Measurements from ENCODE around the gene ASTN2. TPM values are rescaled to one million over a fixed set of nuclear protein-coding genes. Genes with fewer than 3 reads are reported as not detected.

Gene ASTN2
- total and polyA plus RNA-seq, 9 of the 15 experiments (the other 6 are each of a cell fraction or from before 2014, with no cell fraction given) = 0.56 to 3.5 (median 1.9) TPM

GRCh38 chr9:117395151-117395650 is 19.7 kb downstream of the ASTN2 start:
- in situ Hi-C loops (cut with MboI) (no loop called here), intact Hi-C loops (cut with micrococcal nuclease) (no loop called here)
- no peak overlapping the region for H3K4me2 ChIP-seq (ENCODE audit: insufficient read depth, low read length)
- H3K9me3 ChIP-seq (replicated peaks; ENCODE audit: control insufficient read depth, insufficient read depth, low read depth, low read length) = no peaks in the 10 kb centered on the region
- ChIA-PET POLR2A (no interaction called here), CTCF (ENCODE audit: low intra/inter-chr PET ratio) (no interaction called here)
- H3K4me1 ChIP-seq (replicated peaks in 1 of 2; ENCODE audit: control insufficient read depth in 2 of 2, insufficient read depth in 2 of 2, low read length in 2 of 2) = no peaks in the 10 kb centered on the region
- no peak overlapping the region for H3K27ac ChIP-seq (ENCODE audit: extremely low read depth, low read depth, low read length)
- H3K9me1 ChIP-seq (ENCODE audit: control insufficient read depth, insufficient read depth, low read length) = no peaks in the 10 kb centered on the region
- DNase-seq (ENCODE audit: extremely low read depth in 1 of 4, low spot score in 3 of 4) (no peak), FAIRE-seq (no peak), ATAC-seq (no peak)
- BruUV-seq (replicated peaks) = no TSS peak
- no peak for TF ChIP-seq FOXK1 (CRISPR knock-in tag; IDR thresholded peaks at IDR 0.05; ENCODE audit: borderline replicate concordance)
- TF ChIP-seq NFRKB (IDR thresholded peaks at IDR 0.05; ENCODE audit: low read depth) = no peak
- no peak for TF ChIP-seq HSF4 (CRISPR knock-in tag; IDR thresholded peaks at IDR 0.05; ENCODE audit: borderline replicate concordance)
- no peak for TF ChIP-seq SNRNP70 (optimal IDR thresholded peaks at IDR 0.05; ENCODE audit: low read depth, low read length)
- TF ChIP-seq GTF2E2 (tag; IDR thresholded peaks at IDR 0.05) = no peak
- TF ChIP-seq TOE1 (IDR thresholded peaks at IDR 0.05; ENCODE audit: borderline replicate concordance) = no peak
- TF ChIP-seq TOE1 (CRISPR knock-in tag; IDR thresholded peaks at IDR 0.05; ENCODE audit: borderline replicate concordance, low read depth) = no peak
- no peak for TF ChIP-seq CREBBP (IDR thresholded peaks at IDR 0.05; ENCODE audit: low read depth, low read length)
- TF ChIP-seq FOXO4 (CRISPR knock-in tag; IDR thresholded peaks at IDR 0.05) = no peak
- no peak for TF ChIP-seq THAP12 (CRISPR knock-in tag; IDR thresholded peaks at IDR 0.05)
- no peak for TF ChIP-seq NUFIP1 (IDR thresholded peaks at IDR 0.05; ENCODE audit: partially characterized antibody)
- no peak for TF ChIP-seq ELK1 (CRISPR knock-in tag; IDR thresholded peaks at IDR 0.05)
- no peak for TF ChIP-seq SUPT5H (IDR thresholded peaks at IDR 0.05)
- TF ChIP-seq NR2F6 (CRISPR knock-in tag; IDR thresholded peaks at IDR 0.05) = no peak
- TF ChIP-seq HNRNPH1 (optimal IDR thresholded peaks at IDR 0.05; ENCODE audit: low read depth, low read length) = no peak
- TF ChIP-seq CSDE1 (IDR thresholded peaks at IDR 0.05) = no peak
- TF ChIP-seq NCOA2 (IDR thresholded peaks at IDR 0.05; ENCODE audit: partially characterized antibody in 2 of 2) = no peak
- TF ChIP-seq POLR3A (IDR thresholded peaks at IDR 0.05; ENCODE audit: borderline replicate concordance, extremely low read depth, insufficient read depth, insufficient read length) = no peak
- TF ChIP-seq PRPF4 (IDR thresholded peaks at IDR 0.05; ENCODE audit: insufficient read depth, low read depth, low read length, poor library complexity, severe bottlenecking) = no peak
- H3K9ac ChIP-seq (ENCODE audit: insufficient read depth in 1 of 2, low read depth in 2 of 2, low read length in 2 of 2) = no peak overlapping the region
- no peak overlapping the region for H2AFZ ChIP-seq (ENCODE audit: low read depth, low read length)
- no peaks in the 10 kb centered on the region for H3K79me2 ChIP-seq (ENCODE audit: control insufficient read depth, insufficient read depth, low read length)
- H4K20me1 ChIP-seq (replicated peaks; ENCODE audit: control insufficient read depth, insufficient read depth, low read length) = no peaks in the 10 kb centered on the region
- no peaks in the 10 kb centered on the region for H3K36me3 ChIP-seq (ENCODE audit: control insufficient read depth, insufficient read depth, low read length)
- no peak overlapping the region for H3K4me3 ChIP-seq
- H3K27me3 ChIP-seq (ENCODE audit: control insufficient read depth in 2 of 2, insufficient read depth in 2 of 2, low read length in 2 of 2) = no peaks in the 10 kb centered on the region
- 2% methylated on average over 5 of the region's 5 CpGs for WGBS (ENCODE audit: insufficient coverage, low coverage, missing lambda C conversion rate)

All from K562 (cell line).